HG03159 (cell line): ENCODE results near the gene FAM43A.
A peak's percentile ranks its signal among the peaks of the same experiment; 100 is the strongest.

Experiments used
- ATAC-seq: cut with Tn5 transposase; IDR thresholded peaks from one replicate; pipeline ENCODE4 v1.9.1; 2021; ENCODE audit warnings: mild to moderate bottlenecking, moderate library complexity; ENCODE audit not compliant: unreplicated experiment

The FAM43A gene

GRCh38 chr3:194675081-194675640 is 10.5 kb upstream of the FAM43A start:
- no peak for ATAC-seq

- ATAC-seq = no peak
Measured at GRCh38 chr3:194675680-194676079, 10.0 kb upstream of the FAM43A start.

GRCh38 chr3:194676471-194676870 is 9.2 kb upstream of the FAM43A start:
- no peak for ATAC-seq

GRCh38 chr3:194680888-194681615 is 4.6 kb upstream of the FAM43A start:
- ATAC-seq = no peak

- no peak for ATAC-seq
Measured at GRCh38 chr3:194682189-194682693, 3.4 kb upstream of the FAM43A start.

GRCh38 chr3:194682694-194683310 is 2.9 kb upstream of the FAM43A start:
- ATAC-seq = peak; percentile 51

GRCh38 chr3:194683380-194683779 is 2.3 kb upstream of the FAM43A start:
- ATAC-seq = no peak

- ATAC-seq = no peak
Measured at GRCh38 chr3:194685065-194685717, 492 bp upstream of the FAM43A start.

GRCh38 chr3:194686414-194686815 is 732 bp downstream of the FAM43A start:
- ATAC-seq = no peak

- ATAC-seq = peak; percentile 0
Measured at GRCh38 chr3:194686816-194687637, 1.3 kb downstream of the FAM43A start.

GRCh38 chr3:194687638-194688199 is 2.0 kb downstream of the FAM43A start:
- ATAC-seq = peak; percentile 39

GRCh38 chr3:194688200-194688740 is 2.6 kb downstream of the FAM43A start:
- peak; percentile 31 for ATAC-seq

GRCh38 chr3:194688946-194689345 is 3.3 kb downstream of the FAM43A start:
- no peak for ATAC-seq

GRCh38 chr3:194689493-194689944 is 3.8 kb downstream of the FAM43A start:
- no peak for ATAC-seq

- ATAC-seq = no peak
Measured at GRCh38 chr3:194690501-194691372, 5.1 kb downstream of the FAM43A start.

GRCh38 chr3:194691481-194692283 is 6.0 kb downstream of the FAM43A start:
- ATAC-seq = peak; percentile 60

GRCh38 chr3:194696702-194697101 is 11.0 kb downstream of the FAM43A start:
- no peak for ATAC-seq

GRCh38 chr3:194702545-194702944 is 16.9 kb downstream of the FAM43A start:
- ATAC-seq = no peak
